ENCODE data around the gene C19orf12.

DNA sequence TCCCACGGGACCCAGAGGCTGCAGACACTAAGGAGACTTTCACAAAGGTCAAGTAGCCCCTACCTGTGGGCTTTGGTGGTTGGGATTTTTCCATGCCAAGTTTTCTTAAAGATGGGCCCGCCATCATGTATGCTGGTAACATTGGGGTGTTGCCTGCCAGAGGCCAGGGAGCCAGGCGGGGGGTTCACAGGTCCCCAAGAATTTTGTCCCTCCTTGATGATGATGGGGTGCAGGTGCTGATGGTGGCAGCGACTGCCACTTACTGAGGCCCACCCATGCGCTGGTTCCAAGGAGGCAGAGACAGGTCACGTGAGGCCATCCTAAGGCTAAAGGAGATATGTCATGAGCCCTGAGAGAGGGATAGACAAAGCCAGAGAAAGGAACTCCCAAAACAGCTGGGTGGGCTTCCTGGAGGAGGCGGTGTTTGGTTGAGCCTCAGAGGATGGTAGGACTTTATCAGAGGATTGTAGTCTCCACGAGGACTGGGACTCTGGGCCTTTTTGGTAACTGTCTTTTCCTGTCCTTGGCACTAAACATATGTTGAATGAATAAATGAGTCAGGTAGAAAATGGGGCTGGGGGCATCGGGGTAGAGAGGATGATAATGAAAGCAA is 35.4 kb downstream of the C19orf12 start:
- TF ChIP-seq POLR2A (IDR thresholded peaks at IDR 0.05), result no peak
- TF ChIP-seq, protein P1, sequence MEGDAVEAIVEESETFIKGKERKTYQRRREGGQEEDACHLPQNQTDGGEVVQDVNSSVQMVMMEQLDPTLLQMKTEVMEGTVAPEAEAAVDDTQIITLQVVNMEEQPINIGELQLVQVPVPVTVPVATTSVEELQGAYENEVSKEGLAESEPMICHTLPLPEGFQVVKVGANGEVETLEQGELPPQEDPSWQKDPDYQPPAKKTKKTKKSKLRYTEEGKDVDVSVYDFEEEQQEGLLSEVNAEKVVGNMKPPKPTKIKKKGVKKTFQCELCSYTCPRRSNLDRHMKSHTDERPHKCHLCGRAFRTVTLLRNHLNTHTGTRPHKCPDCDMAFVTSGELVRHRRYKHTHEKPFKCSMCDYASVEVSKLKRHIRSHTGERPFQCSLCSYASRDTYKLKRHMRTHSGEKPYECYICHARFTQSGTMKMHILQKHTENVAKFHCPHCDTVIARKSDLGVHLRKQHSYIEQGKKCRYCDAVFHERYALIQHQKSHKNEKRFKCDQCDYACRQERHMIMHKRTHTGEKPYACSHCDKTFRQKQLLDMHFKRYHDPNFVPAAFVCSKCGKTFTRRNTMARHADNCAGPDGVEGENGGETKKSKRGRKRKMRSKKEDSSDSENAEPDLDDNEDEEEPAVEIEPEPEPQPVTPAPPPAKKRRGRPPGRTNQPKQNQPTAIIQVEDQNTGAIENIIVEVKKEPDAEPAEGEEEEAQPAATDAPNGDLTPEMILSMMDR (IDR thresholded peaks at IDR 0.05), result no peak

Measured in testis (tissue), 2 donors.